GM18870 (cell line): Measurements from ENCODE around the gene DLGAP3.

ENCODE experiments used
- ATAC-seq: cut with Tn5 transposase; IDR thresholded peaks from one replicate; pipeline ENCODE4 v1.9.1; 2021; ENCODE audit warnings: moderate library complexity; ENCODE audit not compliant: unreplicated experiment

DLGAP3 gene

DNA sequence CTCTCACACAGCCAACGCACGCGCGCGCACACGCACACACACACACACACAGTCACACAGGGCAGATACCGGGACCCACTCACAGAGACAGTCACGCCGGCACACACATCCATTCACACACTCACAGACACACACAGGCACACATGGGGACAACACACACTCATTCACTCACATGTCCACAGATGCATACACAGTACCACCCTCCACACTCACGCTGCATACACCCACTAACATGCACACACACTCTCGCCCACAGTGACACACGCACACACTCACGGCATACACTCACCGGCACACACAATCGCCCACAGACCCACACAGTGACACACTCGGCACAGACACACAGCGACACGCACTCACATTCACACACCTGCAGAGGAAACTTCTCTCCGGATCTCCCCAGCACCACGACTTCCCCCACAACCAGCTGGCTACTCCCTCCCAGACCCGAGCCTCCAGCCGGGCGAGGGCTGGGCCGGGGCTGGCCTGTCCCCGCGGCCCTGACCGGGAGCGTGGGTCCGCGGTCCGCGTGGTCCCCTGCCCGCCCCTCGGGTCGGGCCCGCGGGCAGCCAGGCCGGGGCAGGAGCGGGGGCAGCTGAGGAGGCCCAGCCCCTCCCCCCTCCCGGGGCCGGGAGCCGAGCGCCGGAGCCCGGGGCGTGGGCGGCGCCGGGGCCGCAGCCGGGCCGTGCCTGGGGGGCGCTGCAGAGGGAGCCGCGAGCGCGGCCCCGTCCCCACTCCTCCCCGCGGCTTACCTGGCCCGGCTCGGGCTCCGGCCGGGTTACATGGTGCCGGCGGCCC, 552 bp downstream of the DLGAP3 start:
- no peak for ATAC-seq

DNA sequence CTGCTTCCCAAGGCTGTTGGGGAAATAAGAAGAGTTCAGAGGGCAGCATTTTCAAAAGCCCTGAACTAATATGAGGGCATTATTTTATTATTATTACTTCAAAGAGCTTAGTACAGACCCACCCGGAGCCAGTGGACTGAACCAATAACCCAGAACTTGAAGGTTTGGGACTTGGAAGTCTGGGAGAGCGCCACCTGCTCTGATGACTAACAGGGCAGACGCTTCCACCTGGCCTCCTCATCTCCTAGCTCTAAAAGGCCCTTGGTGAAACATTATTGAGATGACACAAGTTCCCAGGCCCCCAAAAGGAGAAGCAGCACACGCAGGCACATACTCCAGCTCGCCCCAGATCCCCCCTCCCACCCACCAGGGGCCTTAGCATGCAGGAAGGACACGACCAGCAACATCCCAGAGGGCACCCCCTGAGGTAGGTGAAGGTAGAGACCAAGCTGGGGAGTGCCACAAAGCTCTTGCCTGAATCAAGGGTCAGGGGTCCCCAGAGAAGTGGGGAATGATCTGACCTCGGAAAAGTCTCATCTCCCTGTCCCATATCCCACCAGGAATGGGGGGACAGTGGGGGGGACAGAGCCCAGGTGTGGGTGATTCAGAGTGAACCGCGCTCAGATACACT, 1.3 kb downstream of the DLGAP3 start:
- ATAC-seq, result no peak

DNA sequence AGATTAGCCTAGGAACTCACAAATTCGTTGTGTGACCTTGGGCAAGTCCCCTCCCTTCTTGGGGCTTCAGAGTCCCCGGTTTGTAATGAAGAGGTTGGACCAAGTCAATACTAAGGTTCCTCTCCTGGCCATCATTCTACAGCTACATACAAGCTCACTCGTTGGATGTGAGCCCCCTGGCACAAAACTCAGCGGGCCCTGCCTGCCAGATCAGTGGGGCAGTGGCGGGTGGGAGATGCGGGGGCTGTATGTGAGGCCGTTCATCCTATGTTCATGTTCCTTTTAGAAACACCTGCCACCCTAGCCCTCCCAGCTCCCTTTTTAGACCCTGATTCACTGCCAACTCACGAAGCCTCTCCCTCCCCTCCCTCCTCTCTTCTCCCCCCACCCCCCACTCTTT, 2.1 kb downstream of the DLGAP3 start:
- ATAC-seq, result no peak

DNA sequence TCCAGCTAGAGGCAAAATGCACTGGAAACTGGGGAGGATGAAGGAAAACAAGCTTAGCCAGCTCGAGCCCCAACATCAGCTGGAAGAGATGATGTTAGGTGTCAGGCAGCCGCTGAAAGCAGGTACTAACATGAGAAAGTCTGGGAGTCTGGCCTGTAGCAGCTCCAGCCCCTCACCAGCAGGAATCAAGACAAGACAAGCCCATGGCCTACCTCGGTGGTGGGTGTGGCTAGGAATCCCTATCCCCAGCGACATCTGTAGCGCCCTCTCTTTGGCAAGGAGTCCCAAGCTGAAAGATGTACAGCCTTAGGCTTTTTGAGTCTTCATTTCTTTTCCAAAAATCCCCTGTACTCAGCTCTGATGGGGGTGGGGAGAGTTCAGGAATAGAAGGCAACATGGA, 2.6 kb downstream of the DLGAP3 start:
- ATAC-seq, result no peak

DNA sequence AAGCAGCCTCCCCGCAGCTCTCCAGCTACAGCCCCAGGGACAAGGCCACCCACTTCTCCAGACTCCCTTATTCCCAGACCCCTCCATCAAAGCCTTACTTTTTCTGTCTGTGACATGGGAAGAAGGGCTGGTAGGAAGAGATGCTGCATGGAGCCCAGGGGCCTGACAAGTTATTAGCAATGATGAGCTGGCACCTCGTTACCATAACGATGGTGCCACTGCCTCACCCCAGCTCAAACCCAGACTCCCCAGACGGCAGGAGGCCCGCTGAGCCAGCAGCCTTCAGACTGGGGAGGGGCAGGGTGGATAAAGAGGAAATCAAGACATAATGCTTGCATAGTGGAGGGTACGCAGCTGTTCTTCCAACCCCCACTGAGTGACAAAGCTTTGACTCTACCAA, 3.3 kb downstream of the DLGAP3 start:
- ATAC-seq, result no peak

DNA sequence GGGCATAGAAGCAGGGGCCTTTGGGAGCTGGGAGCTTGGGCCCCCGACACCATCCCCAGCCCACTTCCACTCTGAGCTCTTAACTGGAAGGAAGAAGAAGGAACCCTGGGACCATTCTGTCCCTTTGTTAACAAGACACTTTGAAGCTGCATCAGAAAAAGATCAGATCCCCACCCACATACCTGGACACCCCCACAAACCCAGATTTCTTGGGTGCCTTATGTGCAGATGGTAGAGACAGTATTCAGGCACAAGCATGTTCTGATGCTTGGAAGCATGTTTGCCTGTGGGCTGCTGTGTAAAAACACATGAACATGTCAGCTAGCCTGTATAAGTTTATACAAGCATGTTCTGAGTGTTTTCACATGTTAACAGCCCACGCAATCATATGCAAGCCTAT, 3.7 kb downstream of the DLGAP3 start:
- no peak for ATAC-seq

DNA sequence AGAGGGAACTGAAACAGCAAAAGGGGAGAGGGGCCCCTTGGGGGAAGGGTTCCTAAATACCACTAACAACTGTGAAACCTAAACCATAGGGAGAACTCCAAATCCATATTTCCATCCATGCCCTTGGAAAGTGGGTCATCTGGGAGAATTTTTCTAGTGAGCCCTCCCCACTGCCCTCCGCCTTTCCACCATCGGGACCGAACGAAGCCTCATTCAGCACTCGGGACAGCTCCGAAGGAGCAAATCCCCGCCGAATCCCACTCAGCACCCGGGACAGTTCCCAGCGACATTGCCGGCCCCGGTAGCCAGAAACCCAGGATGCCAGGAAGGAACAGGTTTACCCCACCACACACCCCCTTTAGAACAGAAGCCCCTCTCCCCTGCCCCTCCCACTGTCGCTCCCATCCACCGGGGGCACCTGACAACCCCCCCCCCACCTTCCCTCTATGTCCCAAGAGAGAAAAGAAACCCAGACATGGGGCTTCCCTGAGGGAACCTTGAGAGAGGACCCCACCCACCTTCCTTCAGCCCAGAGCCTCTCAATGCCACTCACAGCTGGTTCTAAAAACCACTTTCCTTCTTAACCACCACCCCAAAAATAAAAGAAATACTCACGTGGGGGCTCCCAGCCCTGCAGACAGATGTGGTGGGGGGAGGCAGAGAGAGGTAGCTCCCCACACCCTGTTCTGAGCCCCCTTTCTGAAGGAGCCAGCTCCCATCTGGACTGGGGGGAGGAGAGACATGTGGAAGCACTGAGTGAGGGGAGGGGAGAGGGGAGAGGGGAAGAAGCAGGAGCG, 4.5 kb downstream of the DLGAP3 start:
- no peak for ATAC-seq

DNA sequence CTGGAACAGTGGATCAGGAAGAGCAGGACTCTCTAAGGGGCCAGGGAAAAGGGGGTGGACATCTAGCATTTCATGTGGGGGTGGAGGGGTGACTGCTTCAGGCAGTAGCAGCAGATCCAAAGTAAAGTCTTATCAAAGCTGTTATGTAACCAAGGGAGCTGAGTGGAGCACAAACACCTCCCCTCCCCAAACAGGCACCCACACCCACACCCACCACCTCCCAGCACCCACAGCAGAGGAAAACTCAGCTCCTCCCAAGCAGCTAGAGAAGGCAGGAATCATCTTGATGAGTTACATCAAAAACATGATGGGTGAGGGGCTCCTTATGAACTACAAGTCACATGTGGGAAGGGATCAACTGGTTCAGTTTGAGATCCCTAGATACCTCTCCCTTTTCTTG, 6.0 kb downstream of the DLGAP3 start:
- ATAC-seq, result no peak

DNA sequence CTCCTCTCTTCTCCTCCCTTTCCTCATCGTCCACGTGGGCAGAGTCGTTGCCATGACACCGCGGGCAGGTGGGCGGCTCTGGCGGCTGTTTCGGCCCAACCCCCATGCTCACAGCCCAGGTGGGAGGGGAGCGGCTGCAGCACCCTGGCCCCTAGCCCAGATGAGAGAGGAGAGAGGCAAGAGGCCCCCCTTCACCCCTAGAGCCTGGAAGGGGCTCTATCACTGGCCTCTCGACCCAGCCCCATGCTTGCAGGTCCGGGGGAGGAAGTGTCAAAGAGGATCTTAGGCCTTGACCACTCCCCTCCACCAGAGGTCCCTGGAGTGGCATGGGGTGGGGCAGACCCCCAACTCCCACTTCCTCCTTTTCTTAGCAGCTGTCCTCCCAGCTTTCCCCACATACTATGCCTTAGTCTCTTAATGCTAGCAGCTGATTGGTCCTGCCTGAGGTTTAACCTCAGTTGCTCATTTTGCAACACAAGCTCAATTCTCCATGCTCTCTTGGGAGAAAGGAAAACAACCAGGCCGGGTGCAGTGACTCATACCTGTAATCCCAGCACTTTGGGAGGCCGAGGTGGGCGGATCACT, 10.4 kb downstream of the DLGAP3 start:
- ATAC-seq, result no peak

DNA sequence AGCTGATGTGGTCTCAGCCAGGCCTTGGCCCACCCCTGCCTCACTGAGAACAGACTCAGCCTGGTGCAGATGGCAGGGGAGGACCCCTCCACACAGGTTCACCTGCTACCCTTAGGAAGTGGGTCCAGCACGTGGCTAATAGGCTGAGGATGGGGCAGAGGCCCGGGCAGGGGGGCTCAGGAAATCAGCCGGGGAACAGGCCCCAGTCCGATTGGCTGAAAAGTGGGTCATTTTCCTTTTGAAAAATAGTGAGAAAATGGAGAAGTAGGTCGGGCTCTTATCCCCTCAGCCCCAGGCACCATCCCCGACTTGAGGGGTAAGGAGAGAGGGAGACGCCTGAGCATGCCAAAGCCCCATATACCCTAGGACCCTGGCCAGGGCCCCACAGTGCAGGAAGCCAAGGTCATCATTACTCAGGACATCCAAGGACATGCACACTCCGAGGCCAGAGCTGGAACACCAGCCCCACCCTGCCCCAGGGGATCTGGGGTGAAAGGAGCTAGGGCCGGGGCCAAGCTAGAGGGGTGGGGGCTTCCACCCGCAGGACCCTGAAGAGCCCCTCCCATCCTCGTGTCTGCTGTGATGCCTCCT, 11.0 kb downstream of the DLGAP3 start:
- no peak for ATAC-seq

DNA sequence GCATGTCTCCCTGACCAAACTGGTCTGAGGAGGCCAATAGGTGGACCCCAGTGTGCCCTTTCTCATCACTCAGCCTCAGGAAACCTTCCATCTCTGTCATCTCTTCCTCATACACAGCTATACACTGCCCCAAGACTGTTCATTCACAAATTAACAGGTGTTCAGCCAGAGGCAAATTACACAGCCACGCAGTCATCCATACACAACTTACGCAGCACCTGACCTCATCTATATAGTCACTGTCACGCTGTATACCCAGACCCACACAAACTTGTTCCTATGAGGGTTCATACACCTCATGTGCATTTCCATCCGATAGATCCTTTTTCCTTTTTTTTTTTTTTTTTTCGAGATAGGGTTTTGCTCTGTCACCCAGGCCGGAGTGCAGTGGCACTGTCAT, 12.4 kb downstream of the DLGAP3 start:
- ATAC-seq, result no peak

DNA sequence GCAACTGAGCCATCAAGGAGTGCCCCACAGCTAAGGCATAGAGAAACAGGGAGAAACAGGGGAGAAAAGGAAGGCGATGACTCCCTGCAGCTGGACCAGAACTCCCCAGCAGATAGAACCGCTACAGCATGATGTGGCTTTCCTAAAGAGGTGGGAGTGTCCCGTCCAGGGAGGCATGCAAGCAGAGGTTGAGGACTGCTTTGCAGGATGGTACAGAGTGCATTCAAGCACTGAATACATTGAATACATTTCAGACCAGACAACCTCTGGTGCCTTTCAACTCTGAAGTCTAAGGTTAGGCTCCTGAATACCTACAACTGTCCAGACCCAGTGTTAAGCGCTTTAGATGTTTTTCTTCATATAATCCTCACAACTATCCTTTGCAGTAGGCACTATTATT, 13.3 kb downstream of the DLGAP3 start:
- no peak for ATAC-seq

DNA sequence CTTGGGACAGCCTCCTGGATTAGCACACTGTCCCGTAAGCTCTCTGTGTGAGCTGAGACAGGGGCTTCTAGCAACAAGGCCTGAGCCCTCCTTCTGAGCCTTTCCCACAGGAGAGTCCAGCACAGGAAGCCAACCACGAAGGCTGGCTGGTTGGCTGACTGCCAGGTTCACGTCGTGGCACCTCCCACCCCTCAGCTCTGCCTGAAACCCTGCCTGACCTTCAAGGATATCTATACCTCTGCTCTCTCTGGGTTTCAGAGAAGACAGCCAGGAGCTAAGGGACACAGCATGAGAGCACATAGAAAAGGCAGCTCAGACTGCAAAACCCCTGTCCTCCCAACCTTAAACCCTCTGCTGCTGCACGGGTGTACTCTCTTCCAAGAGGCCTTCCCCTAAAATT, 13.9 kb downstream of the DLGAP3 start:
- no peak for ATAC-seq

DNA sequence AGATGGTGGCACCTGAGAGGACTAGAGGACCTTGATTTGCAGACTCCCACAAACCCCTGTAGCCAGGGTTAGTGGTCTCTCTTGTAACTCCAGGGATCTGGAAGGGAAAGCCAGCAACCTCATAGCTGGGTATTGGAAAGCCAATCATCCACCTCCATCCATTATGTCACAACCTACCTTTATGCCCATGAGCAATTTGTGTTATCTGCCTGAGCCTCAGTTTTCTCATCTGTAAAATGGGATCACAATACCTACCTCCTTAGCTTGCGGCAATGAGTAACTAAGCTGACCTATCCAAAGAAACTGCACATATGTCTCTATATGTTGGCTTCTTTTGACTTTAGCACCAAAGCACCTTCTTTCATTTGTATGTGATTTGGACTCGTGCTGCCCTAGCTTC, 14.5 kb downstream of the DLGAP3 start:
- no peak for ATAC-seq

DNA sequence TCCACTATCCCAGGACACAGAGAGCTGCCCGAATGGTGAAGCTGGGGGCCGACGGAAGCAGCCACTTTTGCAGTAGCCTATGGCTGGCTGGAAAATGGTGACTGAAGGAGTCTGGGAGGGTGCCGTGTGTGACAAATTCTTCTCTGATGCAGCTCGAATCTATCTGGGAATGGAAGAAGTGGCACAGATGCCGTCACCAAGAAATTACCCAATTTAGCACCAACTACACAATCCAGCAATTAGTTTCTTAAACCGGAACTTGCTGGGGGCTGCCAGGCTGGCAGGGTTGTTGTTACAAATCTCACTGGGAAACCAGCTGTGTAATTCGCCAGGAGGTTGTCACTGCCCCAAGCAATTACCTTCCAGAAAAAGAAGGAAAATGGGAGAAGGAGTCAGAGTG, 18.0 kb downstream of the DLGAP3 start:
- no peak for ATAC-seq

DNA sequence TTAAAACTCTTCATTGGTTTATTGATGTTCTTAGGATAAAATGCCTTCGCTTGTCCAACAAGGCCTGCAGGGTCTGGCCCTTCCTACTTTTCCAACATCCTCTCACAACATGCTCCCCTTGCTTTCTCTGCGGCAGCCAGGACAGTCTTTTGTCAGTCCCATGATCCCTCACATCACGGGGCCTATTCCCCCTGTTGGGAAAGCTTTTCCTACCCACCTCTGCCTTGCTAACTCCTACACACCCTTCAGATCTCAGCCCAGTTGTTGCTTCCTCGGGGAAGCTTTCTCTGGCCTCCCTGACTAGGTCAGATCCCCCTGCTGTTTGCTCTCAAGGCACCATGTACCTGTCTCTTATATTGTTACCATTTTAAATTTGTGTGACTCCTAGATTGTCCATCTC, 19.0 kb downstream of the DLGAP3 start:
- no peak for ATAC-seq

DNA sequence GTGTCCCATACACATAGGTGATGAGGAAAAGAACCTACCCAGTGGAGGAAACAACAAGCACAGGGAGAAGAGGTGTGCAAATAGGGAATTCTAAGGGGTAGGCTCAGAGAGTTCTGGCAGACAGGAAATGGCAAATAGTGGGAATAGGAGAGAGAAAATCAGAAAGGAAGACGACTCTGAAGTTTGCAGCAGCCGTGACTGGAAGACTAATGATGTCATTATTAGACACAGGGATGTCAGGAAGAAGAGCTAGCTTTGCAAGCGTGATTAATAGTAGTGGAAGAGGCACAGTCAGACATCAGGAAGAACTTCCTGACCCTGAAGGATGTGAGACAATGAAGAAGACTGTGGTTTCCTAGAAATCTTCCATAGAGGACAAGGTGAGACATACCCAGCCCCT, 21.1 kb downstream of the DLGAP3 start:
- ATAC-seq, result no peak

DNA sequence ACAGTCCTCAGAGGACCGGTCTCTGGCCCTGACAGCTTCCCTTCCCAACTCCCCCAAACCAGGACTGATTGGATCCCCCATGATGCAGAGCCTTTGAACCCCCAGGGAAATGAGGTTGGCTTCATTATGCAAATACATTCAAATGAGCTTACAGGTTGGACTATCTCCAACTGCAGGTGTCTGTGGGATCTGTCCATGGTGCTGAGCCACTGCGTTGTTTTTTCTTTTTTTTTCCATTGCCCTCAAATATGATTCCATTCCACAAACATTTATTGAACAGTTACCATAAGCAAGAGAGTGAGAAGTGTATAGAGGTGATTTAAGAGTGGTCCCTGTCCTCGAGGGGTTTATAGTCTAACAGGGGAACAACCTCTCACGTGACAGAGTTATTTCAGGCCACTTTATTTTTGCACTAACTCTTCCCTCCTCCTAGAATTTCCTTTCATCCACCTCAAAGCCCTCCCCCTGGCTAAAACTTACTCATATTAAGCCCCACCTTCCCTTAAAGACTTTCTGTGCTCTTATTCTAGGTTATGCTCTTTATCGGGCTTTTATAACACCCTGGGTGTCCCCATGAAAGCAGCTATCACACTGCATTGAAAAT, 21.9 kb downstream of the DLGAP3 start:
- ATAC-seq, result no peak

DNA sequence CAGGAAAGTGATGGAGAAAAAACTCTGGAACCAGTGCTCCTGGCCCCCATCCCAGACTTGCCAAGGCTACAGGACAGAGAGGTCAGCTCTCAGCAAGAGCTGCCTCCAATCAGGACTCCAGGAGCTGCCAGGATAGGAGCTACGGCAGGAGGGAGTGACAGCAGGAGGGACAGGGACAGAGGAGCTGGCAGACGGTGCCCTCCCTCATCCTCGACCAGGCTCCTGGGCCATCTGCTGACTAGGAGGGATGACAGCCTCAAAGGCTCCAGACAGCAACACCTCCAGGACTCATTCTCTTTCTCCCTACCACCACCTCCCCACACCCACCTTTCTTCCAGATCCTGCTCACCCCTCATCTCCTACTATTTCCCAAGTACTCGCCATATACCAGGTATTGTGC, 22.7 kb downstream of the DLGAP3 start:
- ATAC-seq, result no peak

DNA sequence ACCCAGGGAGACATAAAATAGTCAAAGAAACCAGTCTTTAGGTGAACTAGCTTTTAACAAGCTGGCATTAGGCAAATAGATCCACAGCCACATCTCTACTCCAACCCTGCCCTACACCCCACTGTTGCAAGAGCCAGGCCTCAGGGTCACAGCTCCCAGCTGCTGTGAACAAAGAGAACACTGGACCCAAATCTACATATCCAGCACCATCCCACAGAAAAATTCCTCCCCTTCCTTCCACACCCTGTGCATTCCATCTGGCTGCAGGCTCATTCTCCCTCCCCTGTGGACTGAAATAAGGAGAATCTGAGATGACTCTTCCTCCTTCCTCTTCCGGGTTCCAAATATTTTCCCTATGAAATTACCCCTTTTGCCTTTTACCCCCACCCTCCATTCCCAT, 23.2 kb downstream of the DLGAP3 start:
- ATAC-seq, result no peak

DNA sequence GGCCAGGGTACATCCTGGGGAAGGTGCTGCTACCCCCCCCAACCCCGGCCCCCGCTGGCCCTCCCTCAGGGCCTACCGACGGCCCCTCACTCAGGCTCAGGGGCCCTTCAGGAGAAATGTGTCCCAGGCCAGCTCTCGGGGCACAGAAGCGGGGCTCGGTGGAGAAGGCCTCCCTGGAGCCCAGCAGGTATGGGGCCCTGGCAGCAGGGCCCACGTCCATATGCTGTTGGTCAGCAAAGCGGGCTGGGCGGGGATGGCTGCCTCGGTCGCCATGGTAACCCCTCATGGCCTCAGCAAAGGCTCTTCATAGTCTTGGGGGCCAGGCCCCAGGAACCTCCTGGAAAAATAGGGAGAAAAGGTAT, 24.4 kb downstream of the DLGAP3 start:
- ATAC-seq, result no peak
